Measurements from ENCODE around the gene USF2.

Gene USF2

GRCh38 chr19:35246466-35247092 is 22.2 kb upstream of the USF2 start:
- no peak for DNase-seq (ENCODE audit: low read depth)

GRCh38 chr19:35247526-35248309 is 21.0 kb upstream of the USF2 start:
- no peak for DNase-seq (ENCODE audit: low read depth)

GRCh38 chr19:35248310-35249145 is 20.2 kb upstream of the USF2 start, which contains the start of gene LSR:
Gene LSR, plus strand, starts transcription at chr19:35249002. Its CDS starts 21 bp downstream, at chr19:35249023.
- no peak for DNase-seq (ENCODE audit: low read depth)

GRCh38 chr19:35249146-35249847 is 19.5 kb upstream of the USF2 start:
- DNase-seq (ENCODE audit: low read depth) = no peak

GRCh38 chr19:35249848-35250711 is 18.7 kb upstream of the USF2 start:
- no peak for DNase-seq (ENCODE audit: low read depth)

- DNase-seq (ENCODE audit: low read depth) = no peak
These were observed 17.3 kb upstream of the USF2 start for GRCh38 chr19:35251456-35251855.

GRCh38 chr19:35253316-35254286 is 15.2 kb upstream of the USF2 start:
- DNase-seq (ENCODE audit: low read depth) = no peak

- DNase-seq (ENCODE audit: low read depth) = no peak
These were observed 14.1 kb upstream of the USF2 start for GRCh38 chr19:35254341-35255297.

GRCh38 chr19:35256566-35256965 is 12.2 kb upstream of the USF2 start:
- DNase-seq (ENCODE audit: low read depth) = no peak

GRCh38 chr19:35257113-35257461 is 11.7 kb upstream of the USF2 start:
- DNase-seq (ENCODE audit: low read depth) = no peak

GRCh38 chr19:35260694-35261304 is 8.0 kb upstream of the USF2 start:
- DNase-seq (ENCODE audit: low read depth) = no peak

GRCh38 chr19:35261356-35262100 is 7.2 kb upstream of the USF2 start:
- DNase-seq (ENCODE audit: low read depth) = no peak

- DNase-seq (ENCODE audit: low read depth) = no peak
These were observed 6.5 kb upstream of the USF2 start for GRCh38 chr19:35262101-35262761.

- DNase-seq (ENCODE audit: low read depth) = no peak
These were observed 4.3 kb upstream of the USF2 start for GRCh38 chr19:35264268-35265125.

GRCh38 chr19:35265126-35265899 is 3.4 kb upstream of the USF2 start:
- DNase-seq (ENCODE audit: low read depth) = no peak

All from EH (cell line).